DMS53 (cell line): ENCODE data around the gene OTC.

Experiments used
- DNase-seq: peaks from one replicate; lab custom pipeline; 2025; lab: John Stamatoyannopoulos, UW

Gene OTC

GRCh38 chrX:38468563-38469157, 116.3 kb downstream of the OTC start:
- DNase-seq = no peak
